Measurements from ENCODE around the gene GABRB3. TPM values are rescaled to one million over a fixed set of nuclear protein-coding genes. Genes with fewer than 3 reads are reported as not detected.

Gene GABRB3
- total RNA-seq, 2 donors from 2014 or later, result 0.72 to 1.1 TPM

- Histone ChIP-seq H3K27me3 (no peaks in the 10 kb centered on the region), H3K9me3 (no peaks in the 10 kb centered on the region), H3K27ac (no peak overlapping the region), H3K36me3 (no peaks in the 10 kb centered on the region), H3K9ac (ENCODE audit: low read depth in 2 of 2, low read length in 2 of 2) (no peak overlapping the region), H3K4me1 (no peaks in the 10 kb centered on the region), H3K4me3 (no peak overlapping the region)
- DNase-seq, result no peak
- no peak for TF ChIP-seq CTCF (IDR thresholded peaks at IDR 0.05)
- intact Hi-C loops (cut with DNase I), result no loop called here
These were observed 92.9 kb downstream of the GABRB3 start for GRCh38 chr15:26679927-26680326.

DNA sequence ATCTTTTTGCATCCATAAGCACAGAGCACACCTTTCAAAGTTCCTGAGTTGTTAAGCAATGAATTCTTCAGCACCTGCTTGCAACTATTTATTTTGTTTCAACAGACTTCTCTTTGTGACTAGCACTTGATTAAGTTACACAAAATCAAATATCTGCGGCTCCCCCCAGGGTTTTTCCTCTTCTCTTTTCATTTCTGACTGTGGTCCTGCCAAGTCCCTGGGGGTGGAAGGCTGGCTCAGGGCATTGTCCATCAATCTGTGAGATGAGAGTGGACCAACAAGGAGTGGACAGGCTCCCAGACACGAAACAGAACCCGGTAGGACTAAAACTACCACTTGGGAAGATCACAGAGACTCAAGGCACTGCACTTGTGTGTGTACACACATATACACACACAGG, 96.8 kb downstream of the GABRB3 start:
- Histone ChIP-seq H3K27ac (no peak overlapping the region), H3K4me1 (no peaks in the 10 kb centered on the region), H3K9ac (ENCODE audit: low read depth in 2 of 2, low read length in 2 of 2) (no peak overlapping the region), H3K36me3 (no peaks in the 10 kb centered on the region), H3K27me3 (no peaks in the 10 kb centered on the region), H3K4me3 (no peak overlapping the region), H3K9me3 (no peaks in the 10 kb centered on the region)
- intact Hi-C loops (cut with DNase I), result no loop called here
- DNase-seq, result no peak
- no peak for TF ChIP-seq CTCF (IDR thresholded peaks at IDR 0.05)

DNA sequence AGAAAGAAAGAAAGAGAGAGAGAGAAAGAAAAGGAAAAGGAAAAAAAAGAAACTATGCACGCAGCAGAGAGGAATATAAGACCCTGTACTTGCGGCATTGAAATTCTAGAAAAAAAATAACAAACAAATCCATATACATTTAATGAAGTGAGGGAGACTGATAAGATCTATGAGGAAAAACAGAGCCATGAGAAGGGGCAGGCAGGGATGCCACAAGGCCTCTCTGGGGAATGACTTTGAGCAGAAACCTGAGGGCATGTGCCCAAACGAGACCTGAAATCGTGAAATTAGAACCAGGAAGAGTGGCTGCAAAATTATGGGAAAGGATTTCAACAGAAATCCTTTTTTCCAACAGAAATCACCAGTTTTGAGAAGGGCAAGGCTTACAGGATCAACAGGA, 98.4 kb downstream of the GABRB3 start:
- DNase-seq, result no peak
- Histone ChIP-seq H3K36me3 (no peaks in the 10 kb centered on the region), H3K4me1 (no peaks in the 10 kb centered on the region), H3K27ac (no peak overlapping the region), H3K9ac (ENCODE audit: low read depth in 2 of 2, low read length in 2 of 2) (no peak overlapping the region), H3K27me3 (no peaks in the 10 kb centered on the region), H3K9me3 (no peaks in the 10 kb centered on the region), H3K4me3 (no peak overlapping the region)
- intact Hi-C loops (cut with DNase I), result no loop called here
- TF ChIP-seq CTCF (IDR thresholded peaks at IDR 0.05), result no peak

DNA sequence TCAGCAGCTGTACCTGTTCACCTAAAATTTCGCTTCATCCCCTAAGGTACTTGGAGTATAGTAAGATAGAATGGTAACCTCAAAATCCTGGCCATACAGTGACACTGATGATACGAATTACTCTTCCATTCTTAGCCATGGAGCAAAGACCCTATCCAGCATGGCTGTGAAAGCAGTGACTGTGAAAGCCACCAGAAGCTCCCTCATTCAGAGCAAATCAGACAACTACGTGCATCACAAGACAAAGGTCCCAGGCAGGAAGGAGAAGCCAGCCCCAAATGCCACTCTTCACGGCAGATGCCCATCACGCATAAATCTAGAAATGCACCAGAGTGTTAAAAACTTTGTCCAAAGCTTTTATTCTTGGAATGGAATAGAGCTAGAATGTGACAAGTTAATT, 99.4 kb downstream of the GABRB3 start:
- no peaks in the 10 kb centered on the region for H3K36me3 ChIP-seq
- intact Hi-C loops (cut with DNase I), result no loop called here
- H3K9me3 ChIP-seq, result no peaks in the 10 kb centered on the region
- H3K27me3 ChIP-seq, result no peaks in the 10 kb centered on the region
- no peak for TF ChIP-seq CTCF (IDR thresholded peaks at IDR 0.05)
- no peaks in the 10 kb centered on the region for H3K4me1 ChIP-seq
- no peak overlapping the region for H3K27ac ChIP-seq
- H3K9ac ChIP-seq (ENCODE audit: low read depth in 2 of 2, low read length in 2 of 2), result no peak overlapping the region
- H3K4me3 ChIP-seq, result no peak overlapping the region
- no peak for DNase-seq

DNA sequence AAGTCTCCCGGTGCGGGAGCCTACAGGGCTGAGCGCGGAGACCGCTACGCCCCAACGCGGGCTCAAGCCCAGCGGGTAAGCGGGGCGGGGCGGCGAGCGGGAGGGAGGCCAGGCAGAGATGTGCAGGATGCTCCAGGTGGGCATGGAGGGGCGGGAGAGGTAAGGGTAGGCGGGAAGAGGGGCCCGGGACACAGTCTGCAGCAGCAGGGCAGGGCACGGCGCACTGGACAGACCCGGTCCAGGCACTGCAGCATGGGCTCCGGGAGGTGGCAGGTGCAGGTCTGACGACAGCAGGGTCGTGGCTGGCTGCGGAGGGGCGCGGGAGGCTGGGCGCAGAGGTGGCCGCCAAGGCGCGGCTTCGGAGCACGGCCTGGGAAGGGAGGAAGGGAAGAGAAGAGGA, 102.8 kb downstream of the GABRB3 start:
- Histone ChIP-seq H3K9me3 (no peaks in the 10 kb centered on the region), H3K4me3 (no peak overlapping the region)
- intact Hi-C loops (cut with DNase I), result no loop called here

More for the DNA sequence above, 102.8 kb downstream of the GABRB3 start:
- Histone ChIP-seq H3K4me1 (no peaks in the 10 kb centered on the region), H3K27me3 (no peaks in the 10 kb centered on the region), H3K36me3 (no peaks in the 10 kb centered on the region), H3K27ac (no peak overlapping the region), H3K9ac (ENCODE audit: low read depth in 2 of 2, low read length in 2 of 2) (no peak overlapping the region)
- TF ChIP-seq CTCF (IDR thresholded peaks at IDR 0.05), result no peak
- no peak for DNase-seq
